HG03097 (cell line): ENCODE results near the gene IL12RB1.
"Not testable (repeated sequence)": the region's sequence is repeated elsewhere in the genome, so short reads cannot be mapped to it uniquely, and the experiment has no call there.

Experiments
- ATAC-seq: cut with Tn5 transposase; IDR thresholded peaks from one replicate; pipeline ENCODE4 v1.9.1; 2021; ENCODE audit not compliant: unreplicated experiment, low FRiP score

Gene IL12RB1

GRCh38 chr19:18090545-18091216, 3.9 kb upstream of the IL12RB1 start:
- ATAC-seq: no peak

DNA sequence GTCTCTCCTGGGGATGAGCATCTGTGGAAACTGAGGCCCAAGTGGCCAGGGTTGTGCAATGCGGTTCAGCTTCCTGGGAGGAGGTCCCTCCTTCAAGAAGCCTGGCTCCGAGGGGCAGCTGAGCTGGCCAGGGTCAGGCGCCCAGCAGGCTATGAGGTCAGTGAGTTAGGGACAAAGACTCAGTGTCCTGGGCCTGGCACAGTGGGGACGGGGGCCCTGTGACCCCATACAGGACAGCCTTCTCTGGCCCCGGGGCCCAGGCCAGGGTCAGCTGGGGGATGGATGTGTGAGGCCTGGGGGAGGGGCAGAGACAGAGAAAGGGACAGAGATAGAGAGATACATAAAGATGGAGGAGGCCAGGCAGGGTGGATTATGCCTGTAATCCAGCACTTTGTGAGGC, 3.0 kb upstream of the IL12RB1 start:
- ATAC-seq: no peak

- not testable (repeated sequence) for ATAC-seq
These were observed 2.4 kb upstream of the IL12RB1 start for GRCh38 chr19:18089096-18089541.

DNA sequence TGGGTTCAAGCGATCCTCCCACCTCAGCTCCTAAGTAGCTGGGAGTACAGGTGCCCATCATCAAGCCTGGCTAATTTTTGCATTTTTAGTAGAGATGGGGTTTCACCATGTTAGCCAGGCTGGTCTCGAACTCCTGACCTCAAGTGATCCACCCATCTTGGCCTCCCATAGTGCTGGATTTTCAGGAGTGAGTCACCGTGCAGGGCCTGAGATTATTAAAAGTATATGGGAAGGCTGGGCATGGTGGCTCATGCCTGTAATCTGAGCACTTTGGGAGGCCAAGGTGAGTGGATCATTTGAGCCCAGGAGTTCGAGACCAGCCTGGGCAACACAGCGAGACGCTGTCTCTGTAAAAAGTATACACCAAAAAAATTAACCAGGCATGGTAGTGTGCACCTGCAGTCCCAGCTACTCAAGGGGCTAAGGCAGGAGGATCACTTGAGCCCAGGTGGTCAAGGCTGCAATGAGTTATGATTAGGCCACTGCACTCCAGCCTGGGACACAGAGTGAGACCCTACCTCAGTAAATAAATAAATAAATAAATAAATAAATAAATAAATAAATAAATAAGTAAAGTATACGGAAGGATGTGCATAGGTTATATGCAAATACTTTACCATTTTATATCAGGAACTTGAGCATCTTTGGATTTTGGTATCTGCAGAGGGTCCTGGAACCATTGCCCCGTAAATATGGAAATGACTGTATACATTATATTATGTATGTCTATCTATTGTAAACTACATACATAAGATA, 854 bp downstream of the IL12RB1 start:
- no peak for ATAC-seq

DNA sequence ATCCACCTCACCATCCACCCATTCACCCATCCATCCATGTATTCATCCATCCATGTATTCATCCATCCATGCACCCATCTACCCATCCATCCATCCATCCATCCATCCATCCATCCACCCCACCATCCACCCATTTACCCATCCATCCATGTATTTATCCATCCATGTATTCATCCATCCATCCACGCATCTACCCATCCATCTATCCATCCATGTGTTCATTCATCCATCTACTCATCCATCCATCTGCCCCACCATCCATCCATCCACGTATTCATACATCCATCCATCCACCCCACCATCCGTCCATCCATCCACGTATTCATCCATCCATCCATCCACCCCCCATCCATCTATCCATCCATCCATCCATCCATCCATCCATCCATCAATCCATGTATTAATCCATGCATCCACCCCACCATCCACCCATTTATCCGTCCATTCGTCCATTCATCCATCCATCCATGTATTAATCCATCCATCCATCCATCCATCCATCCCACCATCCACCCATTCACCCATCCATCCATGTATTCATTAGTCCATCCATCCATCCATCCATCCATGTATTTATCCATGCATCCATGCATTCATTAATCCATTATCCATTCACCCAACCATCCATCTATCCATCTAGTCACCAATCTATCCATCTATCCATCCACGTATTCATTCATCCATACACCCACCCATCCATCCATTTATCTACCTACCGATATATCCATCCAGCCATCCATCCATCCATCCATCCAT, 2.6 kb downstream of the IL12RB1 start:
- no peak for ATAC-seq

DNA sequence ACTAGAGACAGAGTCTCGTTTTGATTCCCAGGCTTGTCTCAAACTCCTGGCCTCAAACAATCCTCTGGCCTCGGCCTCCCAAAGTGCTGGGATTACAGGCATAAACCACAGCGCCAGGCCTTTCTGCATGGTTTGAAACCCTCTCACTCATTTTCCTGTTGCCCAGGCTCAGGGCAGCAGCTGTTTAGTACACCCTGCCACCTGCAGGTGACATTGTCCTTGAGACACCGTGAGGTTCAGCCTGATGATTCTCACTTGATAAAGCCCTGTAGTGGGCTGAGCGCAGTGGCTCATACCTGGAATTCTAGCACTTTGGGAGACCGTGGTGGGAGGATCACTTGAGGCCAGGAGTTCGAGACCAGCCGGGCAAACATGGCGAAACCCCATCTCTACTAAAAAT, 12.5 kb downstream of the IL12RB1 start:
- ATAC-seq: no peak

GRCh38 chr19:18073197-18073596, 13.5 kb downstream of the IL12RB1 start:
- no peak for ATAC-seq

- no peak for ATAC-seq
These were observed 14.4 kb downstream of the IL12RB1 start for GRCh38 chr19:18072335-18072734.

DNA sequence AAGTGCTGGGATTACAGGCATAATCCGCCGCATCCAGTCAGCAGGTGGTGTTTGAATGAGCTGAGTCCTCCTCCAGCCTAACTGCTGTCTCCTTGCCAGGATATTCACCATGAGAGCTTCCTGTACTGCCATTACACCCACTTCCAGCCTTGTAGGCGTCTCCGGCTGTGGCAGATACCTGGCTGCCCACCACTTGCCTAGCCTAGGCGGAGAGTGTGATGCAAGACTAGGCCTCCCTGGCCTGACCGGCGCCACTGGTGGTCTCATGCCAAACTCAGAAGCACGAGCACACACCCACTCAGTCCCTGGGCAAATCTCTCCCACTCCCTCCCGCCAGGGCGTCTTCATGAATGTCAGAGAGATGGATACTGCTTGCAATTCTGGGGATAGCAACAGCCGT, 16.6 kb downstream of the IL12RB1 start:
- ATAC-seq: no peak

DNA sequence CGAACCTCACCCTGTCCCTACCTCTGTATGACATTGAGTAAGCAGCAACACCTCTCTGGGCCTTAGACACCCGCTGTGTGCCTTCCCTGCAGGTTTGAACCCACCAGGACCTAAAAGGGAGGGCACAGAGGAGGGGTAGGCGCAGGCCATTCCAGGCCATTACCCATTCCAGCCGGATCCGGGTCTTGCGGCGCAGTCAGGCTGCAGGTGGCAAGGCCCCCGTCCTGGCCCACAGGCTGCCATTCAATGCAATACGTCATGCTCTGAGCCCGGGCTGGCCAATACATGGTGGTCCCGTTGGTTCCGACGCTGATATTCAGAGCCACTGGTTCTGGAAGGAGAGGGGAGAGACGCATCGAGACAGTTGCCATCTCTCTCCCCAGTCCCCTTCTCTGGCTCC, 17.4 kb downstream of the IL12RB1 start:
- no peak for ATAC-seq

GRCh38 chr19:18068395-18068794, 18.3 kb downstream of the IL12RB1 start:
- no peak for ATAC-seq

DNA sequence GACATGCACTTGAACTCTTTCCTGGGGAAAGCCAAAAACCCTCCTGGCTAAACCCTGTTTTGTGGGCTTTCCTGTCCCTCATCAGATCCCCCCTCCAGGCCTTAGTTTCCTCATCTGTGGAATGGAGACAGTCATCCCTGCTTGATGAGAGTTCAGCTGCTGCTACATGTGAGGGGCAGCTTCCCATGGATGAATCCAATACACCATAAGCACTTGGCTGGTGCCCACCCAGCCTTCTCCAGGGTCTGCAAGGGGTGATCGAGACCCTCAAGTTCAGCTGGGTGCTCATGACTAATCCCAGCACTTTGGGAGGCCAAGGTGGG, 21.6 kb downstream of the IL12RB1 start:
- ATAC-seq: no peak

- no peak for ATAC-seq
These were observed 23.3 kb downstream of the IL12RB1 start for GRCh38 chr19:18063463-18063862.

GRCh38 chr19:18062028-18062427, 24.7 kb downstream of the IL12RB1 start:
- ATAC-seq: no peak

GRCh38 chr19:18060472-18060871, 26.3 kb downstream of the IL12RB1 start:
- ATAC-seq: no peak

DNA sequence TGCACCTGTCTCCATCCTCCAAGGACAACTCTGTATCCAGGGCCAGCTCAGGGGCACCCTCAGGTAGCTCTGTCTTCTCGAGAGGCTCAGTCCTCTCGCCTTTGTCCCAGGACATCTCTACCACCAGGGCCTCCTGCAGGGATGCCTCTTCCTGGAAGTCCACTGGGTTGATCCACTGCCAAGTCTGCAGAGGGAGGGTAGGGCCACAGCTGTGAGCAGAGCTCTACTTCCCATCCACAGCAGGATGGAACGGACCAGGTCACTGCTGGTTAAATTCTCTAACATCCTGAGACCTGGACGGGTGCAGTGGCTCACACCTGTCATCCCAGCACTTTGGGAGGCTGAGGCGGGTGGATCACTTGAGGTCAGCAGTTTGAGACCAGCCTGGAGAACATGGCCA, 26.8 kb downstream of the IL12RB1 start:
- no peak for ATAC-seq

- no peak for ATAC-seq
These were observed 27.4 kb downstream of the IL12RB1 start for GRCh38 chr19:18059297-18059696.

DNA sequence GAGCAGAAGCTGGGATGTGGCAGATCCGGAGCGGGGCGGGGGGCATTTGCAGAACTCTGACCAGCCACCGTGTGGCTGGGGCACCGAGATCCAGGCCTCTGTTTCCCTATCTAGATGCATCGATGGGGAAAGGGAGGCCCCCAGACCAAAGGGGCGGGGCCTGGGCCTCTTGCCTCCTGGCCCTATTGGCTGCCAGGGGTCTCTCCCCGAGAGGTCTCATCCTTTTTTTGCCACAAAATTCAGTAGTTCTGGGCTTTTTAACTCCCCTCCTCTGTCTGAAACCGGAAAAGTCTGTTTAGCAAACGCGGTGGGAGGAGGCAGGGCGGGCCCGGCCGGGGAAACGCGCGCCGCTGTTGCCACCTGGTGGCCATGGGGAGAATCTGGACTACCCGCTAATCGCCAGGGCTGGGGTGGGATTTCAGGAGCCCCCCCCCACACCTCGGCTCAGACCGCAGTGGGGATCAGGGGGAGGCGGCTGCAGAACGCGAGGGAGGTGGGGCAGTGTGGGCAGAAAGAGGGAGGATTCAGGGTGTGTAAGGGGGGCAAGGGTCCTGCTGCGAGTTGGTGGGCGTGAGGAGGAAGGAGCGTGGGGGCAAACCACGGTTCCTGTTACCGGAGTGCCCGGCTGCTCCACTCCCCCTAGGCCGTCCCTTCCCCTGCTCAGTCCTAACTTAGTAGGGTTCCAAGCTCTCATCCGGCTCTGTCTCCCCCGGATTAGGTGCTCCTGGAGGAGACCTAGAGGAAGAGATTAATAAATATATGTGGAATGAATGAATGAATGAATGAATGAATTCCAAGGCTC, 28.3 kb downstream of the IL12RB1 start:
- ATAC-seq: peak; percentile 61

GRCh38 chr19:18057557-18057956, 29.2 kb downstream of the IL12RB1 start:
- no peak for ATAC-seq

DNA sequence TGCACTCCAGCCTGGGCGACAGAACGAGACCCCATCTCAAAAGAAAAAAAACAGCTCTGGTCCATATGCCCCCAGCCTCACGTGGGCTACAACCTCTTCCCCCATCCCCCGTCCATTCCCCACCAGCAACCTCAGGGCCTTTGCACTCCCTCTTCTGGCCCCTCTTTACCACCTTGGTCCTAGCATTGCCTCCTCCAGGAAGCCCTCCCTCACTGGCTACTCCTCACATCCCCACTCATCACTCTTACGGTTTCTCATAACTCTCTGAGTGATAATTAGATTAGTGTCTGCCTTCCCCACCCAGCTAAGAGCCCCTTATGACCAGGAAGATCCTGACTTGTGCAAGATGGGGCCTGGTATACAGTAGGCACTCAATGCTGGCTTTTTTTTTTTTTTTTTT, 30.8 kb downstream of the IL12RB1 start:
- no peak for ATAC-seq
